ENCODE data around the gene MMRN2.
"Not testable (repeated sequence)": the region's sequence is repeated elsewhere in the genome, so short reads cannot be mapped to it uniquely, and the experiment has no call there.

DNA sequence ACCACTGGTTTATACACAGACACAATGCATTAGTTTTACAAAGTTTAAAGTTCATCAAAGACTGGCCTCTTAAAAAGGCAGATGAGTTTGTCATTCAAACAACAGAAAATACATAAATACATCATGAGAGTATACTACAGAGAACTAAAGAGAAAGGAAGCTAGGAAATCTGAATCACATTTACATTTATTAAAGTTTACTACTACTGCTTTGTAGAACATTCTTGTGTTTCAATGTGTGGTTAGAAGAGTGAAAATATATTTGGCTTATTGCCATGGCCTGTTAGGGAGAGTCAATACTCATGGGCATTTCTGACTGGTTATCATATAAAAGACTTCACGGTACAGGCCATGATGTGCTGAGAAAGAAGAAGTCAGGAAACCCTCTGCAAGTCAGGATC lies 49.7 kb upstream of the MMRN2 start:
- TF ChIP-seq, protein P1, sequence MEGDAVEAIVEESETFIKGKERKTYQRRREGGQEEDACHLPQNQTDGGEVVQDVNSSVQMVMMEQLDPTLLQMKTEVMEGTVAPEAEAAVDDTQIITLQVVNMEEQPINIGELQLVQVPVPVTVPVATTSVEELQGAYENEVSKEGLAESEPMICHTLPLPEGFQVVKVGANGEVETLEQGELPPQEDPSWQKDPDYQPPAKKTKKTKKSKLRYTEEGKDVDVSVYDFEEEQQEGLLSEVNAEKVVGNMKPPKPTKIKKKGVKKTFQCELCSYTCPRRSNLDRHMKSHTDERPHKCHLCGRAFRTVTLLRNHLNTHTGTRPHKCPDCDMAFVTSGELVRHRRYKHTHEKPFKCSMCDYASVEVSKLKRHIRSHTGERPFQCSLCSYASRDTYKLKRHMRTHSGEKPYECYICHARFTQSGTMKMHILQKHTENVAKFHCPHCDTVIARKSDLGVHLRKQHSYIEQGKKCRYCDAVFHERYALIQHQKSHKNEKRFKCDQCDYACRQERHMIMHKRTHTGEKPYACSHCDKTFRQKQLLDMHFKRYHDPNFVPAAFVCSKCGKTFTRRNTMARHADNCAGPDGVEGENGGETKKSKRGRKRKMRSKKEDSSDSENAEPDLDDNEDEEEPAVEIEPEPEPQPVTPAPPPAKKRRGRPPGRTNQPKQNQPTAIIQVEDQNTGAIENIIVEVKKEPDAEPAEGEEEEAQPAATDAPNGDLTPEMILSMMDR (conservative IDR thresholded peaks at IDR 0.05; ENCODE audit: low read length): not testable (repeated sequence)
- not testable (repeated sequence) for TF ChIP-seq EZH2phosphoT487 (IDR thresholded peaks at IDR 0.05; ENCODE audit: borderline replicate concordance, low read depth, low read length)

Data from OCI-LY7 (cell line).